H1 (cell line): ENCODE data around the gene TGFBR1. TPM values are rescaled to one million over a fixed set of nuclear protein-coding genes. Genes with fewer than 3 reads are reported as not detected.

Experiments
- ATF2 ChIP-seq: IDR thresholded peaks from 2 replicates; pipeline ENCODE4 v1.6.1; 2012; ENCODE audit warnings: low read length, inconsistent platforms
- BRCA1 ChIP-seq: IDR thresholded peaks from 2 replicates; pipeline ENCODE4 v1.6.1; 2012; ENCODE audit warnings: low read depth, low read length, improper control_type of control experiment
- CBX5 ChIP-seq: fragments of 300-800, 300-1000 bp; sonication (generic); IDR thresholded peaks from 2 replicates; pipeline ENCODE4 v1.7.1; 2016; ENCODE audit warnings: antibody characterized with exemption, low read length, low read depth
- POU5F1 ChIP-seq: IDR thresholded peaks from 2 replicates; pipeline ENCODE4 v1.6.1; 2011; ENCODE audit warnings: low read depth, mild to moderate bottlenecking, low read length, moderate library complexity
- RNF2 ChIP-seq: fragments of 200-900, 300-1000 bp; sonication (generic); IDR thresholded peaks from 2 replicates; pipeline ENCODE4 v1.7.1; 2016; ENCODE audit warnings: borderline replicate concordance, low read depth, mild to moderate bottlenecking, antibody characterized with exemption, low read length; ENCODE audit not compliant: poor library complexity, severe bottlenecking; ENCODE audit errors: missing control alignments
- SIX5 ChIP-seq: IDR thresholded peaks from 2 replicates; pipeline ENCODE4 v1.6.1; 2011; ENCODE audit warnings: mild to moderate bottlenecking, low read depth, low read length
- TCF12 ChIP-seq: IDR thresholded peaks from 2 replicates; pipeline ENCODE4 v1.6.1; 2011; ENCODE audit warnings: low read depth, mild to moderate bottlenecking, low read length
- TEAD4 ChIP-seq: IDR thresholded peaks from 2 replicates; pipeline ENCODE4 v1.6.1; 2012; ENCODE audit warnings: low read depth, low read length, inconsistent platforms, mixed read lengths
- YY1 ChIP-seq: IDR thresholded peaks from 2 replicates; pipeline ENCODE4 v1.6.1; 2011; ENCODE audit warnings: low read depth, mild to moderate bottlenecking, low read length
- ZNF274 ChIP-seq: IDR thresholded peaks from 2 replicates; pipeline ENCODE4 v1.7.0; 2012; ENCODE audit warnings: low read length, borderline replicate concordance; ENCODE audit errors: extremely low read depth
- polyA plus RNA-seq, 7 experiments: library from polyadenylated mRNA; depleted of rRNA in 3 of 7; stranded (reverse) in 5 of 7; unstranded in 2 of 7; fragments of >200 nt in 5 of 7; fragments of 200-250 nt in 2 of 7; gene quantifications; 1 replicate in 5 of 7; 2 replicates in 1 of 7; 4 replicates in 1 of 7; pipeline versions ENCODE4 v1.2.1 to v1.2.3, GENCODE V29; 2011 to 2013; ENCODE audit warnings: missing spikeins in 2 of 7, mixed read lengths in 2 of 7
- total RNA-seq: library from RNA; stranded (reverse); fragmentation: NEBNext Ultra II Directional; extraction: Animal tissue kit (Norgen Biotek cat#: 25700); gene quantifications from 2 replicates; pipeline ENCODE4 v1.2.1, GENCODE V29; 2021
- TF ChIP-seq, protein P1 (sequence below): fragments of 300-600 bp; sonication (generic); IDR thresholded peaks from 2 replicates; pipeline ENCODE4 v1.7.1; 2012; ENCODE audit warnings: low read length, moderate library complexity, mild to moderate bottlenecking, inconsistent platforms; ENCODE audit not compliant: insufficient replicate concordance

The TGFBR1 gene
- total and polyA plus RNA-seq, 2 of the 8 experiments (the other 6 are each of a cell fraction or from before 2014, with no cell fraction given), result 16.8 to 52.4 TPM

DNA sequence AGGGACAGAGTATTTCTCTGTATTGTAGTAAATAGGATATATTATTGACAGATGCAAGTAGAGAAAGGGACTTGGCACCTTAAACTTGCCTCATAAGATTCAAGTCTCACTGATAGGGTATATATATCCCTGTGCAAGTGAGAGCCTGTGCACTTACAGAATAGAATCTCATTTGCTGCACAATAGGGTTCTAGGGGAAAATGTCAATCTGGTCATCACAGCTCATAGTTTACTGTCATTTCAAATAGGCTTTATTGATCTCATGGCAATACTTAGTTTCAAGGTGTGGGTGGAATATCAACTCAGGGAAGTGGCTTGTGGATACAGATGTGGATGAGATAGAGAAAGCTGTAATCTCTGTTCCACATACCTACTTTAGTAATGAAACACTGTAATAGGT, 42.3 kb downstream of the TGFBR1 start (continued):
- TF ChIP-seq, protein P1, sequence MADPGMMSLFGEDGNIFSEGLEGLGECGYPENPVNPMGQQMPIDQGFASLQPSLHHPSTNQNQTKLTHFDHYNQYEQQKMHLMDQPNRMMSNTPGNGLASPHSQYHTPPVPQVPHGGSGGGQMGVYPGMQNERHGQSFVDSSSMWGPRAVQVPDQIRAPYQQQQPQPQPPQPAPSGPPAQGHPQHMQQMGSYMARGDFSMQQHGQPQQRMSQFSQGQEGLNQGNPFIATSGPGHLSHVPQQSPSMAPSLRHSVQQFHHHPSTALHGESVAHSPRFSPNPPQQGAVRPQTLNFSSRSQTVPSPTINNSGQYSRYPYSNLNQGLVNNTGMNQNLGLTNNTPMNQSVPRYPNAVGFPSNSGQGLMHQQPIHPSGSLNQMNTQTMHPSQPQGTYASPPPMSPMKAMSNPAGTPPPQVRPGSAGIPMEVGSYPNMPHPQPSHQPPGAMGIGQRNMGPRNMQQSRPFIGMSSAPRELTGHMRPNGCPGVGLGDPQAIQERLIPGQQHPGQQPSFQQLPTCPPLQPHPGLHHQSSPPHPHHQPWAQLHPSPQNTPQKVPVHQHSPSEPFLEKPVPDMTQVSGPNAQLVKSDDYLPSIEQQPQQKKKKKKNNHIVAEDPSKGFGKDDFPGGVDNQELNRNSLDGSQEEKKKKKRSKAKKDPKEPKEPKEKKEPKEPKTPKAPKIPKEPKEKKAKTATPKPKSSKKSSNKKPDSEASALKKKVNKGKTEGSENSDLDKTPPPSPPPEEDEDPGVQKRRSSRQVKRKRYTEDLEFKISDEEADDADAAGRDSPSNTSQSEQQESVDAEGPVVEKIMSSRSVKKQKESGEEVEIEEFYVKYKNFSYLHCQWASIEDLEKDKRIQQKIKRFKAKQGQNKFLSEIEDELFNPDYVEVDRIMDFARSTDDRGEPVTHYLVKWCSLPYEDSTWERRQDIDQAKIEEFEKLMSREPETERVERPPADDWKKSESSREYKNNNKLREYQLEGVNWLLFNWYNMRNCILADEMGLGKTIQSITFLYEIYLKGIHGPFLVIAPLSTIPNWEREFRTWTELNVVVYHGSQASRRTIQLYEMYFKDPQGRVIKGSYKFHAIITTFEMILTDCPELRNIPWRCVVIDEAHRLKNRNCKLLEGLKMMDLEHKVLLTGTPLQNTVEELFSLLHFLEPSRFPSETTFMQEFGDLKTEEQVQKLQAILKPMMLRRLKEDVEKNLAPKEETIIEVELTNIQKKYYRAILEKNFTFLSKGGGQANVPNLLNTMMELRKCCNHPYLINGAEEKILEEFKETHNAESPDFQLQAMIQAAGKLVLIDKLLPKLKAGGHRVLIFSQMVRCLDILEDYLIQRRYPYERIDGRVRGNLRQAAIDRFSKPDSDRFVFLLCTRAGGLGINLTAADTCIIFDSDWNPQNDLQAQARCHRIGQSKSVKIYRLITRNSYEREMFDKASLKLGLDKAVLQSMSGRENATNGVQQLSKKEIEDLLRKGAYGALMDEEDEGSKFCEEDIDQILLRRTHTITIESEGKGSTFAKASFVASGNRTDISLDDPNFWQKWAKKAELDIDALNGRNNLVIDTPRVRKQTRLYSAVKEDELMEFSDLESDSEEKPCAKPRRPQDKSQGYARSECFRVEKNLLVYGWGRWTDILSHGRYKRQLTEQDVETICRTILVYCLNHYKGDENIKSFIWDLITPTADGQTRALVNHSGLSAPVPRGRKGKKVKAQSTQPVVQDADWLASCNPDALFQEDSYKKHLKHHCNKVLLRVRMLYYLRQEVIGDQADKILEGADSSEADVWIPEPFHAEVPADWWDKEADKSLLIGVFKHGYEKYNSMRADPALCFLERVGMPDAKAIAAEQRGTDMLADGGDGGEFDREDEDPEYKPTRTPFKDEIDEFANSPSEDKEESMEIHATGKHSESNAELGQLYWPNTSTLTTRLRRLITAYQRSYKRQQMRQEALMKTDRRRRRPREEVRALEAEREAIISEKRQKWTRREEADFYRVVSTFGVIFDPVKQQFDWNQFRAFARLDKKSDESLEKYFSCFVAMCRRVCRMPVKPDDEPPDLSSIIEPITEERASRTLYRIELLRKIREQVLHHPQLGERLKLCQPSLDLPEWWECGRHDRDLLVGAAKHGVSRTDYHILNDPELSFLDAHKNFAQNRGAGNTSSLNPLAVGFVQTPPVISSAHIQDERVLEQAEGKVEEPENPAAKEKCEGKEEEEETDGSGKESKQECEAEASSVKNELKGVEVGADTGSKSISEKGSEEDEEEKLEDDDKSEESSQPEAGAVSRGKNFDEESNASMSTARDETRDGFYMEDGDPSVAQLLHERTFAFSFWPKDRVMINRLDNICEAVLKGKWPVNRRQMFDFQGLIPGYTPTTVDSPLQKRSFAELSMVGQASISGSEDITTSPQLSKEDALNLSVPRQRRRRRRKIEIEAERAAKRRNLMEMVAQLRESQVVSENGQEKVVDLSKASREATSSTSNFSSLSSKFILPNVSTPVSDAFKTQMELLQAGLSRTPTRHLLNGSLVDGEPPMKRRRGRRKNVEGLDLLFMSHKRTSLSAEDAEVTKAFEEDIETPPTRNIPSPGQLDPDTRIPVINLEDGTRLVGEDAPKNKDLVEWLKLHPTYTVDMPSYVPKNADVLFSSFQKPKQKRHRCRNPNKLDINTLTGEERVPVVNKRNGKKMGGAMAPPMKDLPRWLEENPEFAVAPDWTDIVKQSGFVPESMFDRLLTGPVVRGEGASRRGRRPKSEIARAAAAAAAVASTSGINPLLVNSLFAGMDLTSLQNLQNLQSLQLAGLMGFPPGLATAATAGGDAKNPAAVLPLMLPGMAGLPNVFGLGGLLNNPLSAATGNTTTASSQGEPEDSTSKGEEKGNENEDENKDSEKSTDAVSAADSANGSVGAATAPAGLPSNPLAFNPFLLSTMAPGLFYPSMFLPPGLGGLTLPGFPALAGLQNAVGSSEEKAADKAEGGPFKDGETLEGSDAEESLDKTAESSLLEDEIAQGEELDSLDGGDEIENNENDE, result no peak
- TF ChIP-seq ATF2 (no peak), TCF12 (no peak), SIX5 (no peak), CBX5 (no peak), ZNF274 (no peak), BRCA1 (no peak), TEAD4 (no peak), YY1 (no peak), RNF2 (no peak), POU5F1 (no peak)
